Progenitor cell of endocrine pancreas (in vitro differentiated cells): ENCODE results near the gene UBE2R2. TPM values are rescaled to one million over a fixed set of nuclear protein-coding genes. Genes with fewer than 3 reads are reported as not detected.
"Not testable (repeated sequence)": the region's sequence is repeated elsewhere in the genome, so short reads cannot be mapped to it uniquely, and the experiment has no call there.

Experiments used
- DNase-seq: peaks from one replicate; pipeline ENCODE4 v3.0.0; 2021; ENCODE audit warnings: low spot score; ENCODE audit not compliant: unreplicated experiment
- H3K27ac Mint-ChIP-seq: 2 replicates; pipeline ENCODE4 v1.8.0; 2021; ENCODE audit warnings: mild to moderate bottlenecking, moderate library complexity, mixed read lengths
- H3K27me3 Mint-ChIP-seq: 2 replicates; pipeline ENCODE4 v1.8.0; 2021; ENCODE audit warnings: mixed read lengths
- H3K36me3 Mint-ChIP-seq: 2 replicates; pipeline ENCODE4 v1.8.0; 2022; ENCODE audit warnings: mixed read lengths; ENCODE audit not compliant: insufficient read depth
- H3K4me1 Mint-ChIP-seq: 2 replicates; pipeline ENCODE4 v1.8.0; 2021; ENCODE audit warnings: low read depth, mixed read lengths
- H3K4me3 Mint-ChIP-seq: 2 replicates; pipeline ENCODE4 v1.8.0; 2021; ENCODE audit warnings: low read depth, mild to moderate bottlenecking, moderate library complexity, mixed read lengths
- H3K9me3 Mint-ChIP-seq: 2 replicates; pipeline ENCODE4 v1.8.0; 2021; ENCODE audit warnings: low read depth, mixed read lengths
- CTCF ChIP-seq: fragments of 200-600 bp; sonication (generic); IDR thresholded peaks from one replicate; pipeline ENCODE4 v1.5.0; 2021; ENCODE audit warnings: antibody characterized with exemption, mild to moderate bottlenecking; ENCODE audit not compliant: unreplicated experiment
- total RNA-seq: library from RNA; stranded (reverse); gene quantifications from 2 replicates; pipeline ENCODE4 v1.2.1, GENCODE V29; 2021

UBE2R2 gene
- total RNA-seq, 1 donor from 2014 or later = 72.8 TPM

GRCh38 chr9:33795819-33796218 lies 21.1 kb upstream of the UBE2R2 start:
- Mint-ChIP-seq H3K36me3 (no peaks in the 10 kb centered on the region), H3K27ac (no peak overlapping the region), H3K4me1 (peaks cover 2% of the 10 kb centered on the region), H3K27me3 (peaks cover 5% of the 10 kb centered on the region), H3K9me3 (no peaks in the 10 kb centered on the region), H3K4me3 (no peak overlapping the region)
- no peak for TF ChIP-seq CTCF
- no peak for DNase-seq

GRCh38 chr9:33796679-33797078 lies 20.3 kb upstream of the UBE2R2 start:
- not testable (repeated sequence) for H3K4me1 Mint-ChIP-seq, DNase-seq, H3K36me3 Mint-ChIP-seq, H3K4me3 Mint-ChIP-seq, H3K27me3 Mint-ChIP-seq, H3K9me3 Mint-ChIP-seq, H3K27ac Mint-ChIP-seq

GRCh38 chr9:33797837-33798236 lies 19.1 kb upstream of the UBE2R2 start:
- peaks cover 5% of the 10 kb centered on the region for H3K27me3 Mint-ChIP-seq

GRCh38 chr9:33798545-33798944 lies 18.4 kb upstream of the UBE2R2 start:
- H3K27me3 Mint-ChIP-seq = peaks cover 8% of the 10 kb centered on the region
- peaks cover 2% of the 10 kb centered on the region for H3K4me1 Mint-ChIP-seq
- no peak for TF ChIP-seq CTCF

More at GRCh38 chr9:33797837-33798236, 19.1 kb upstream of the UBE2R2 start:
- Mint-ChIP-seq H3K9me3 (no peaks in the 10 kb centered on the region), H3K36me3 (no peaks in the 10 kb centered on the region), H3K27ac (no peak overlapping the region), H3K4me3 (no peak overlapping the region), H3K4me1 (peaks cover 2% of the 10 kb centered on the region)
- TF ChIP-seq CTCF = no peak
- DNase-seq = no peak

GRCh38 chr9:33799928-33800704 lies 16.8 kb upstream of the UBE2R2 start:
- Mint-ChIP-seq H3K9me3 (no peaks in the 10 kb centered on the region), H3K4me3 (no peak overlapping the region), H3K27ac (no peak overlapping the region), H3K4me1 (peaks cover 2% of the 10 kb centered on the region), H3K36me3 (no peaks in the 10 kb centered on the region), H3K27me3 (peaks cover 5% of the 10 kb centered on the region)
- DNase-seq = no peak
- no peak for TF ChIP-seq CTCF

More at GRCh38 chr9:33798545-33798944, 18.4 kb upstream of the UBE2R2 start:
- Mint-ChIP-seq H3K9me3 (no peaks in the 10 kb centered on the region), H3K36me3 (no peaks in the 10 kb centered on the region), H3K4me3 (no peak overlapping the region), H3K27ac (no peak overlapping the region)
- no peak for DNase-seq

GRCh38 chr9:33800886-33801285 lies 16.1 kb upstream of the UBE2R2 start:
- TF ChIP-seq CTCF = no peak
- no peaks in the 10 kb centered on the region for H3K9me3 Mint-ChIP-seq
- H3K36me3 Mint-ChIP-seq = no peaks in the 10 kb centered on the region
- no peak overlapping the region for H3K27ac Mint-ChIP-seq
- H3K4me1 Mint-ChIP-seq = no peaks in the 10 kb centered on the region
- H3K4me3 Mint-ChIP-seq = no peak overlapping the region
- no peak for DNase-seq
- peaks cover 3% of the 10 kb centered on the region for H3K27me3 Mint-ChIP-seq

GRCh38 chr9:33801943-33802500 lies 14.9 kb upstream of the UBE2R2 start:
- H3K27me3 Mint-ChIP-seq, H3K36me3 Mint-ChIP-seq, DNase-seq, H3K4me1 Mint-ChIP-seq, H3K4me3 Mint-ChIP-seq, H3K9me3 Mint-ChIP-seq, H3K27ac Mint-ChIP-seq: not testable (repeated sequence)

GRCh38 chr9:33804196-33804595 lies 12.8 kb upstream of the UBE2R2 start:
- H3K4me3 Mint-ChIP-seq, H3K27me3 Mint-ChIP-seq, DNase-seq, H3K36me3 Mint-ChIP-seq, H3K4me1 Mint-ChIP-seq, H3K27ac Mint-ChIP-seq, H3K9me3 Mint-ChIP-seq: not testable (repeated sequence)
